HepG2 (cell line): Measurements from ENCODE around the gene NUDT13. TPM values are rescaled to one million over a fixed set of nuclear protein-coding genes. Genes with fewer than 3 reads are reported as not detected.

Source experiments
- BRF2 ChIP-seq: sonication (generic); formaldehyde crosslinking; IDR thresholded peaks from 2 replicates; pipeline ENCODE4 v1.8.1; 2022; ENCODE audit warnings: mild to moderate bottlenecking, missing genetic modification reagents
- DNMT3B ChIP-seq: conservative IDR thresholded peaks from 2 replicates; pipeline ENCODE4 v1.6.1; 2016; ENCODE audit warnings: missing biosample characterization, control low read depth
- MAFF ChIP-seq: IDR thresholded peaks from 2 replicates; pipeline ENCODE4 v1.6.1; 2011; ENCODE audit warnings: low read depth, low read length, improper control_type of control experiment
- MED1 ChIP-seq: sonication (generic); formaldehyde crosslinking; IDR thresholded peaks from 2 replicates; pipeline ENCODE4 v1.4.0; 2020; ENCODE audit warnings: missing genetic modification reagents
- NFIC ChIP-seq: IDR thresholded peaks from 2 replicates; pipeline ENCODE4 v1.6.1; 2012; ENCODE audit warnings: mild to moderate bottlenecking, low read length, inconsistent platforms
- PRDM10 ChIP-seq: sonication (generic); formaldehyde crosslinking; IDR thresholded peaks from 2 replicates; pipeline ENCODE4 v1.4.0; 2020; ENCODE audit warnings: low read depth, missing genetic modification reagents
- SIN3A ChIP-seq: IDR thresholded peaks from 2 replicates; pipeline ENCODE4 v1.6.1; 2011; ENCODE audit warnings: low read depth, mild to moderate bottlenecking, control low read depth, low read length, borderline replicate concordance
- SP1 ChIP-seq, 2 experiments: fragments of 450-650 bp in 1 of 2; sonication (generic) in 1 of 2; formaldehyde crosslinking in 1 of 2; IDR thresholded peaks; 2 replicates each; pipeline versions ENCODE4 v1.4.0 to v1.6.1; 2016 to 2020; ENCODE audit warnings: missing genetic modification reagents in 1 of 2
- ZFX ChIP-seq: sonication (generic); formaldehyde crosslinking; IDR thresholded peaks from 2 replicates; pipeline ENCODE4 v1.4.0; 2020; ENCODE audit warnings: mild to moderate bottlenecking, low read depth, missing genetic modification reagents, moderate library complexity
- polyA plus RNA-seq, 8 experiments: library from polyadenylated mRNA; depleted of rRNA in 3 of 8; stranded (reverse) in 7 of 8; unstranded in 1 of 8; fragments of >200 nt; fragmentation: Illumina TruSeq in 4 of 8; extraction: Trizol in 4 of 8; gene quantifications; 2 replicates each; pipeline versions ENCODE4 v1.2.1 to v1.2.3, GENCODE V29; 2011 to 2016; ENCODE audit warnings: low read depth in 4 of 8, missing spikeins in 1 of 8, mixed read lengths in 1 of 8; ENCODE audit not compliant: insufficient read depth in 1 of 8
- total RNA-seq, 5 experiments: library from RNA; depleted of rRNA; stranded (reverse); fragments of >200 nt; fragmentation: Illumina TruSeq; extraction: Trizol; gene quantifications; 2 replicates each; pipeline ENCODE4 v1.2.3, GENCODE V29; 2016; ENCODE audit warnings: low read depth in 1 of 5
- TF ChIP-seq, protein P1 (sequence below): sonication (generic); formaldehyde crosslinking; IDR thresholded peaks from 2 replicates; pipeline ENCODE4 v1.4.0; 2020; ENCODE audit warnings: mild to moderate bottlenecking, missing genetic modification reagents
- TF ChIP-seq, protein P2 (sequence below): sonication (generic); formaldehyde crosslinking; IDR thresholded peaks from 2 replicates; pipeline ENCODE4 v1.4.0; 2020; ENCODE audit warnings: missing genetic modification reagents
- TF ChIP-seq, protein P3 (sequence below): sonication (generic); formaldehyde crosslinking; IDR thresholded peaks from 2 replicates; pipeline ENCODE4 v1.5.0; 2020; ENCODE audit warnings: mild to moderate bottlenecking, missing genetic modification reagents, borderline replicate concordance

Gene NUDT13
- total and polyA plus RNA-seq, 2 of the 13 experiments (the other 11 are each of a cell fraction or from before 2014, with no cell fraction given) = 4.2 to 6.5 TPM

- TF ChIP-seq BRF2 (CRISPR knock-in tag) (no peak), SP1 (IDR thresholded peaks at IDR 0.05) (no peak), SP1 (CRISPR knock-in tag; IDR thresholded peaks at IDR 0.05) (0 out of 2 replicates have a peak, but pooled peaks have one; percentile 27), NFIC (peak; percentile 61; the same call in 1 of the 2 replicates), MED1 (CRISPR knock-in tag) (peak; percentile 41; the same call in 1 of the 2 replicates), SIN3A (peak; percentile 61; the same call in 1 of the 2 replicates), MAFF (no peak), PRDM10 (CRISPR knock-in tag) (peak; percentile 54; the same call in 1 of the 2 replicates), DNMT3B (CRISPR knock-in tag) (peak; percentile 42; the same call in 1 of the 2 replicates), ZFX (CRISPR knock-in tag) (peak; percentile 24; the same call in 1 of the 2 replicates)
- TF ChIP-seq, protein P1, sequence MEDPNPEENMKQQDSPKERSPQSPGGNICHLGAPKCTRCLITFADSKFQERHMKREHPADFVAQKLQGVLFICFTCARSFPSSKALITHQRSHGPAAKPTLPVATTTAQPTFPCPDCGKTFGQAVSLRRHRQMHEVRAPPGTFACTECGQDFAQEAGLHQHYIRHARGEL (CRISPR knock-in tag) = no peak
- TF ChIP-seq, protein P2, sequence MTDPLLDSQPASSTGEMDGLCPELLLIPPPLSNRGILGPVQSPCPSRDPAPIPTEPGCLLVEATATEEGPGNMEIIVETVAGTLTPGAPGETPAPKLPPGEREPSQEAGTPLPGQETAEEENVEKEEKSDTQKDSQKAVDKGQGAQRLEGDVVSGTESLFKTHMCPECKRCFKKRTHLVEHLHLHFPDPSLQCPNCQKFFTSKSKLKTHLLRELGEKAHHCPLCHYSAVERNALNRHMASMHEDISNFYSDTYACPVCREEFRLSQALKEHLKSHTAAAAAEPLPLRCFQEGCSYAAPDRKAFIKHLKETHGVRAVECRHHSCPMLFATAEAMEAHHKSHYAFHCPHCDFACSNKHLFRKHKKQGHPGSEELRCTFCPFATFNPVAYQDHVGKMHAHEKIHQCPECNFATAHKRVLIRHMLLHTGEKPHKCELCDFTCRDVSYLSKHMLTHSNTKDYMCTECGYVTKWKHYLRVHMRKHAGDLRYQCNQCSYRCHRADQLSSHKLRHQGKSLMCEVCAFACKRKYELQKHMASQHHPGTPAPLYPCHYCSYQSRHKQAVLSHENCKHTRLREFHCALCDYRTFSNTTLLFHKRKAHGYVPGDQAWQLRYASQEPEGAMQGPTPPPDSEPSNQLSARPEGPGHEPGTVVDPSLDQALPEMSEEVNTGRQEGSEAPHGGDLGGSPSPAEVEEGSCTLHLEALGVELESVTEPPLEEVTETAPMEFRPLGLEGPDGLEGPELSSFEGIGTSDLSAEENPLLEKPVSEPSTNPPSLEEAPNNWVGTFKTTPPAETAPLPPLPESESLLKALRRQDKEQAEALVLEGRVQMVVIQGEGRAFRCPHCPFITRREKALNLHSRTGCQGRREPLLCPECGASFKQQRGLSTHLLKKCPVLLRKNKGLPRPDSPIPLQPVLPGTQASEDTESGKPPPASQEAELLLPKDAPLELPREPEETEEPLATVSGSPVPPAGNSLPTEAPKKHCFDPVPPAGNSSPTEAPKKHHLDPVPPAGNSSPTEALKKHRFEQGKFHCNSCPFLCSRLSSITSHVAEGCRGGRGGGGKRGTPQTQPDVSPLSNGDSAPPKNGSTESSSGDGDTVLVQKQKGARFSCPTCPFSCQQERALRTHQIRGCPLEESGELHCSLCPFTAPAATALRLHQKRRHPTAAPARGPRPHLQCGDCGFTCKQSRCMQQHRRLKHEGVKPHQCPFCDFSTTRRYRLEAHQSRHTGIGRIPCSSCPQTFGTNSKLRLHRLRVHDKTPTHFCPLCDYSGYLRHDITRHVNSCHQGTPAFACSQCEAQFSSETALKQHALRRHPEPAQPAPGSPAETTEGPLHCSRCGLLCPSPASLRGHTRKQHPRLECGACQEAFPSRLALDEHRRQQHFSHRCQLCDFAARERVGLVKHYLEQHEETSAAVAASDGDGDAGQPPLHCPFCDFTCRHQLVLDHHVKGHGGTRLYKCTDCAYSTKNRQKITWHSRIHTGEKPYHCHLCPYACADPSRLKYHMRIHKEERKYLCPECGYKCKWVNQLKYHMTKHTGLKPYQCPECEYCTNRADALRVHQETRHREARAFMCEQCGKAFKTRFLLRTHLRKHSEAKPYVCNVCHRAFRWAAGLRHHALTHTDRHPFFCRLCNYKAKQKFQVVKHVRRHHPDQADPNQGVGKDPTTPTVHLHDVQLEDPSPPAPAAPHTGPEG (CRISPR knock-in tag) = peak; percentile 14; the same call in 1 of the 2 replicates
- TF ChIP-seq, protein P3, sequence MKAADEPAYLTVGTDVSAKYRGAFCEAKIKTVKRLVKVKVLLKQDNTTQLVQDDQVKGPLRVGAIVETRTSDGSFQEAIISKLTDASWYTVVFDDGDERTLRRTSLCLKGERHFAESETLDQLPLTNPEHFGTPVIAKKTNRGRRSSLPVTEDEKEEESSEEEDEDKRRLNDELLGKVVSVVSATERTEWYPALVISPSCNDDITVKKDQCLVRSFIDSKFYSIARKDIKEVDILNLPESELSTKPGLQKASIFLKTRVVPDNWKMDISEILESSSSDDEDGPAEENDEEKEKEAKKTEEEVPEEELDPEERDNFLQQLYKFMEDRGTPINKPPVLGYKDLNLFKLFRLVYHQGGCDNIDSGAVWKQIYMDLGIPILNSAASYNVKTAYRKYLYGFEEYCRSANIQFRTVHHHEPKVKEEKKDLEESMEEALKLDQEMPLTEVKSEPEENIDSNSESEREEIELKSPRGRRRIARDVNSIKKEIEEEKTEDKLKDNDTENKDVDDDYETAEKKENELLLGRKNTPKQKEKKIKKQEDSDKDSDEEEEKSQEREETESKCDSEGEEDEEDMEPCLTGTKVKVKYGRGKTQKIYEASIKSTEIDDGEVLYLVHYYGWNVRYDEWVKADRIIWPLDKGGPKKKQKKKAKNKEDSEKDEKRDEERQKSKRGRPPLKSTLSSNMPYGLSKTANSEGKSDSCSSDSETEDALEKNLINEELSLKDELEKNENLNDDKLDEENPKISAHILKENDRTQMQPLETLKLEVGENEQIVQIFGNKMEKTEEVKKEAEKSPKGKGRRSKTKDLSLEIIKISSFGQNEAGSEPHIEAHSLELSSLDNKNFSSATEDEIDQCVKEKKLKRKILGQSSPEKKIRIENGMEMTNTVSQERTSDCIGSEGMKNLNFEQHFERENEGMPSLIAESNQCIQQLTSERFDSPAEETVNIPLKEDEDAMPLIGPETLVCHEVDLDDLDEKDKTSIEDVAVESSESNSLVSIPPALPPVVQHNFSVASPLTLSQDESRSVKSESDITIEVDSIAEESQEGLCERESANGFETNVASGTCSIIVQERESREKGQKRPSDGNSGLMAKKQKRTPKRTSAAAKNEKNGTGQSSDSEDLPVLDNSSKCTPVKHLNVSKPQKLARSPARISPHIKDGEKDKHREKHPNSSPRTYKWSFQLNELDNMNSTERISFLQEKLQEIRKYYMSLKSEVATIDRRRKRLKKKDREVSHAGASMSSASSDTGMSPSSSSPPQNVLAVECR (CRISPR knock-in tag) = peak; percentile 71; the same call in 1 of the 2 replicates
- TF ChIP-seq, all 625 proteins: peak for 129
Measured at GRCh38 chr10:73110345-73110849, at the start of gene NUDT13 (continued).
